Occipital lobe (tissue), 2 donors: Measurements from ENCODE around the gene MCRS1. TPM values are rescaled to one million over a fixed set of nuclear protein-coding genes. Genes with fewer than 3 reads are reported as not detected.

Experiments used
- DNase-seq: peaks from one replicate; lab custom pipeline; 2025; lab: John Stamatoyannopoulos, UW
- total RNA-seq: library from RNA; depleted of rRNA; stranded (reverse); fragments of >200 nt; gene quantifications from one replicate; pipeline ENCODE4 v1.2.3, GENCODE V29; 2014

The MCRS1 gene
- total RNA-seq, 1 donor from 2014 or later = 29.9 TPM

DNA sequence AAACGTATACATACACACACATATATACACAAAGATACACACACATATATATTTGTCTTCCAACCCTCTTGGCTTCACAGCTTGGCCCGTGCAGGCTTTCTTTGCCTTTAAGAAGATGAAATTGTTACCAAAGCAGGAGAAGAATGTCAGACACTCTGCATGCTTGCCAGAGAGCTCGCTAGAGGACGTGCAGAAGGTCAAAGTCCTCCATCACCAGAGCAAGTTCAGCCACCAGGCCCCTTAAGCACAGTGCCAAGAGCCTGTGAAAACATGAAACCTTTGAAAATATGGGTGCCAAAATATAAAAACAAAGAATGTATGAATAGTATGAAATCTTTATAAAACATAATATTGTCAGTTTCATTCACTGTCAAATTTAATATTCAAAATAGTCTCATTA lies 14.9 kb upstream of the MCRS1 start:
- no peak for DNase-seq

DNA sequence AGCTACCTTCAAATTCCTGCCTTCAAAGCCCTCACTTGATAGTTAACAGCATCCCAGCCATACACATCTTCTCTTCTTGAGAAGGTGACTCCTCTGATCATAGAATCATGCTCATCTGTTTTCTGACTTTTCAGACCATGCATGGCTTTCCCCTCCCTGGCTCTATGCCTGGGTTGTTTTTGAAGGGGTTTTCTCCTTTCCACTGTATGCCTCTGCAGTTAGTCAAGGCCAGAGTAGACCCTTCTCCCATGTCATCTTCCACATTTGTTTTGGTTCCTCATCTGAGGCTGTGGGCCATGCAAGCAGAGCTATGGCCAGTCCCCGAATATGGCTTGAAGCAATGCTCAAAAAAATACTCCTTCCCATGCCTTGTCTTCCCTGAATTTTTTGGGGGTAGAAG lies 14.3 kb upstream of the MCRS1 start:
- no peak for DNase-seq

DNA sequence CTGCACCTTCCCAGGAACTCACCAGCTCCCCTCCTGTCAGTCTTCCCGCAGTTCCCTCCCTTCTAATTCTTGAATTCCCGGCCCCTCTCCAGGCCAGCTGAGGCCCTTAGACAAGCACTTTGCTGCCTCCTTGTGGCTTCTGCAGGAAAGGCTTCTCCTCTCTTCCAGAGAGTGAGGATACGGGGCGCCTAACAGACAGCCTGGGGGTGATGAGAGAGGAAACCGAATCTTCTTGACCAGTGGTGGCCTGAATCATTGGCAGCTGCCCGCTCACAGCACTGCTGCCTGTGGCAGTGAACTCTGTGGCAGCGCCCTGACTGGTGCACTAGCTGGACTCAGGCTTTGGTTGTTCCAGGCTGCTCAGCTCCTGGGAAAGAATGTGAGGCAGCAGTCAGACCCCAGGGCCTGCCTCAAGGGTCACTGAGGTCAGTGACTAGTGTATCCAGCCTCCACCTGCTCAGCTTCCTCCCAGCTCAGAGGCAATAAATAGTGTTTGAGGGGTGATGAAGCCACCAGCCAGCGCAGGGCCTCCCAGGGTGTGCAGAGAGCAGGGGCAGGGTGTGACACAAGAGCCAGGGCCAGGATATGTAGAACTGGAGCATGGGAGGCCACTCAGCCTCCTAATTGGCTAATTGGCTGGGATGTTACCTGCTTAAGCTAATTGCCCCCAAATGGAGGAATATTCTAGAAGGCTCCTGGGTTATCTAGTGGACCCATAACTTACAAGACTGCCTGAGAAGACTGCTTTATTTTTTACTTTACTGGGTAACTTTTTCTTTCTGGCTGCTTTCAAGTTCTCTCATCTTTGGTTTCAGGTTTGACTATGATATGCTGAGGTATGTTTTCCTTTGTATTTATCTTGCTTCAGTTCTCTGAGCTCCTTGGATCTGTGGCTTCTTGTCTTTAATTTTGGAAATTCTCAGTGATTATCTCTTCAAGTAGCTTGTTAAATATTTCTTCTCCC lies 12.9 kb upstream of the MCRS1 start:
- DNase-seq = peak; percentile 40

DNA sequence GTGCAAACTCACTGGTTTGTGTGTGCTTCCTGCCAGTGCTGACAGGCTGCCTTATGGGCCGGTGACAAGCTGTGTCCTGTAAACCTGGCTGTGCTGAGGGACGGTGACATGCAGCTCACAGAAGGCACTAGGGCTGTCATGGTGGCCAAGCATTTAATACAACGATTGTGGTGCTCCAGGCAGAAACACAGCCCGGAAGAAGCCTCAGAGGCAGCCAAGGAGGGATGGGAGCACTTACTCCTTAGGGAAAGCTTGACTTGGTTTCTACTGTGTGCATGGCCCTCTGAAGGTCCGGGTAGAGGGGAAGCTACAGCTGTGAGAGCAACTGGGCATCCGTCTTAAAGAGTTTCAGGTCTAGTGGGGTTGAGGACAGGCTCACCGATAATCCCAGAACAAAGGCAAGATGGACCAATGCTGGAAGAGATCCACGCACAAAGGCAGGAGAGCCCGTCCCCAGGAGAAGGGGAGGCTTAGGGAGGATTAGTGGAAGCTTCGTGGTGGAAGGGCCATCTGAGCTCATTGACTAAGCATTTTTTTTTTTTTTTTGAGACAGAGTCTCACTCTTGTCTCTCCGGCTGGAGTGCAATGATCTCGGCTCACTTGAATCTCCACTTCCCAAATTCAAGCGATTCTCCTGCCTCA lies 10.7 kb upstream of the MCRS1 start:
- DNase-seq = no peak

DNA sequence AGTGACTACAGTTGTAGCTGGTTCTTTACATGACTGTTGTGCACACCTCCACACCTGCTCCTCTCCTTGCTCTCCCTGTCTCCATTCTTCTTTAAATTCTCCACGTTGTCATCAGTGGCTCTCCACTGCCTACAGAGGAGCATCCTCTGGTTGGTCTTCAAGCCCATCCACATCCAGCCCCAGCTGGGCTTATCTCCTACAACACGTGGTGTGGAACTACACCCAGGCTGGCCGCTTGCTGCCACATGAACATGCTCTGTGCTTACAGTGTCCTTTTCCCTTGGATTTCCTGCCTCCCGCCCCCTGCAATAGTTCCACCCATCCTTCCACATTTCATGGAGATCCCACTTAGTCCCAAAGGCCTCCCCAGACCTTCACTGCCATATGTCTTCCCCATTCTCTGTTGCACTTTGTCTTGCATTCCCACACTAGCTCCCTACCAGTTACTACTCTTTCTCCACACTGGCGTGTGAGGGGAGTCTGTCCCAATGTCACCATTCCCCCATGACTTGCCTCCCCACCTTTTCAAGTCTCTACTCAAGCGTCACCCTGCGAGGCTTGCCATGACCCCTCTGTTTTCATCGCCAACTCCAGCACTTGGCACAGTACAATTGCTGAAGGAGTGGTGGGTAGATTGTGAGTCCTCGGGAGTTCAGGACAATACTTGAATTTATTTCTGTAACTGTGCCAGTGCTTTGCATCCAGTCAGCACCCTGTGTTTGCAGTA lies 9.8 kb upstream of the MCRS1 start:
- no peak for DNase-seq

DNA sequence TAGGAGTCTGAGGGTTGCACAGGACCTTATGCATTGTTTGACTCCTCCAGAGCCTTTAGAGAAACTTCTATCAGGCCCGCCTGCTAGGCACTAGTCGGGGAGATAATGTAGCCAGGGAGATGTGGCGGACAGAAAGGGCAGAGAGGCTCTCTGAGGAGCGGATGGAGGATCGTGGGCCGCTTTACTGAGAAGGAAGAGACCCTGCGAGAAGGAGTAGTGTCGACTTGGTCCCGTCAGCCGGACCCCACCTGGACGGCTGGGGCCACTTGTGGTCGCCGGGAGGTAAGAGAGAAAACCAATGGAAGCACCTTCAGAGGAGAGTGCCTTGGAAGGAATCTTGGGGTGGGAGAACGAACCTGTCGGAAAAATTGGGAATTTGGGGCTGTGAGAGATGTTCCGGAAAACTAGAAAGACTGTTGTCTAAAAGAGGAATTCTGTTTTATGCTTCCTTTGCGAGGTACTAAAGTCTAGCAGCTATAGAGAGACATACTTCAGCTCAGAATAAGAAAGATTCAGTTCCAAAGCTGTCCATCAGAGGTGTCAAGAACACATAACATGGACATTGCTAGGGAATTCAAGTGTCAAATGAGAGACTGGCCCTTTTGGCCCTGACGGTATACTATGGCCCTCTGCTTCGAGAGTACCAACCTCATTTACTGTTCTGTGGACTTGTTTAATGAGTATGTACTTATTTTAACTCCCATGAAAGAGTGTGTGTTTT lies 660 bp upstream of the MCRS1 start:
- no peak for DNase-seq

DNA sequence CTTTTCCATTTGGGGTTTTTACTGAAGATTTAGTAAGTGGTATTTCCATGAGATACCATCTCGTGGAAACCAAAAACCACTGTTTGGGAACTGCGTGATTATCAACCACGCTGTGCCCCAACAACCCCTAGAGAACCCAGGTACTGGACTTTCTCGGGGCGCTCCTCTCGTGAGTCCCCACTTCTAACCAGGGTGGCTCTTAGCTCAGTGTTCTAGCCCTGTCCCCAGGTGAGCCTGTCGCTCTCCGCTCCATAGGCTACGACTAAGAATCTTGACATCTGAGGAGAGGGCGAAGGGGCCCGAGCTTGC lies 686 bp downstream of the MCRS1 start:
- no peak for DNase-seq

DNA sequence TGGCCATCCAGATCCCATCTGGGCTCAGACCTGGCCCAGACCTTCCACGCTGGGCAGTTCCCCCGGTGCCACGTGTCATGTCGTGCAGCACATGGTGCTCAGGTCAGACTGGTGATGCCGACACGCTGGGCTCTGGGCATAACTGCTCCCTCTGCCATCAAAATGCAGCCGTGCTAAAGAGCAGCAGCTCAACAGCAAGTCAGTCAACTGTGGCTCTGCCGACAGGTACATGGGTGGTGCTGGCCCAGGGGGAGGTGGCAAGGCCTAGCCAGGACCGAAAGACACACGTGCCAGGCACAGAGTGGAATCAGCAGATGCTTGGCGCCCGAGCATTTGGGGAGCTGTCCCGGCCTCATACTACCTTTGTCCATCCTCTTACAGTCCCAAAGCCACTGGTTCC lies 1.6 kb downstream of the MCRS1 start:
- DNase-seq = no peak

DNA sequence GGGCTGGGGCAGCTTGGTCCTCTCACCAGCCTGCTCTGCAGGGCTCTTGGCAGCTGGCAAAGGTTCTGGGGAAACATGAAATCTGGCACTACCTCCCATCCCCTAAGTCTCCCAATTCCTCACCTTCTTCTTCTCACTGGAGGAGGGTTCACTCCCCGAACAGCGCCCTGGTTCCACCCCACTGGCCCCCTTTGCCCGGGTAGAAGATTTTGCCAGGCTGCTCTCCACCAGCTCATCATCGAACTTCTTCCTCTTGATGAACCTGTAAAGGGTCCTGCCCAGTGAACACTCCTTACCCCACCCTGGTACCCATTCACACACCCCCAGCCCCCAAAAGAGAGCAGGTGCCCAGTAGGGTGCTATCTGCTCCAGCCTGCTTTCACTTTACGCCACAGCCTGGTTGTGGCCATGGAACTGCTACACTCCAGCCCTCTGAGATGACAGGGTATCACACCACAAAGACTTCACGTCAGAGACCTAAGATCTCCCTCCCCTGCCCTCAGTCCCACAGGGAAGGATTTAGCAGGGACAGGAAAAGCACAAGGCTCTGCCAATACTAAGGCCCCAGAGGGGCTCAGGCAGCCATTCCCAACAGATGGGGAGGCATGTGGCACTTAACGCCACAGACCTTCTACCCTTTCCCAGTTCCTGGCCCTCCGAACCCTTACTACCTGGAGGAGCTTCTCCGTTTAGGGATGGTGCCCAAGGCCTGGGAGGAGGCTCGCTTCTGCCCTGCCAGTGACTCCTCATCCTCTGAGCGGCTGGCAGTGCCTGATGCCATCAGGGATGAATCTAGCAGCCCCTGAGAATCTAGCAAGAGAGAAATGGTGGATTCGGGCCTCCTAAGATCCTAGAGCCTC lies 2.3 kb downstream of the MCRS1 start:
- DNase-seq = no peak

DNA sequence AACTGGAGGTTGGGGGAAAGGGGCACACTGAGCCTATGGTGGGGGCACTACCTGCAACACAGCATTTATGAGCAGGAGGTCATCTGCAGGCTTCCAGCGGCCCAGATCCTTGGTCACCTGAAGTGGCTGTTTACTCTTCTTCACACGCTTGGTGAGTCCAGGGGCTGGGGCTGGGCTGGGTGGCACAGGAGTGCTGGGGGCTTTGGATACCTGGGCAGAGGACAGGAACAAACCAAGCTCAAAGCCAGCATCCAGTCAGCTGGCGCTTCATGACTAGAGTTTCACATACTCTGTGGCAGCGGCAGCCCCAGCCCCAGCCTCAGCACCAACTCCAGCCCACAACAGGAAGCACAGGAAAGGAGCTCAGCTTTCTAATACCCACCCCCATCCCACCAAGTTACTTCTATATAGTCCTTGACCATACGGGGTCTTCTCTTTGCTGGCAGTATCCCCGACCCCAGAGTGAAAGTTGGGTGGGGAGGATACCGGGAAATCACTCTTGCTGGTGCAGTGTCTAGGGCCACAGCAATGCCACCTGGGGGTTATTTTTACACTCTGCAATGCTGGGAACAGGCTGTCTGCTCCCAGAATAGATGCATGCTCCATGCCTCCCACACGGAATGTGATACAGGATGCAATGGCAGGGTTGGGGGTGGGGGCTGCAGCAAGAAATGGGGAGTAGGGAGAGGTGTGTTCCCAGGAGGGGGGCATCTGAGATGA lies 3.1 kb downstream of the MCRS1 start:
- DNase-seq = peak; percentile 70

DNA sequence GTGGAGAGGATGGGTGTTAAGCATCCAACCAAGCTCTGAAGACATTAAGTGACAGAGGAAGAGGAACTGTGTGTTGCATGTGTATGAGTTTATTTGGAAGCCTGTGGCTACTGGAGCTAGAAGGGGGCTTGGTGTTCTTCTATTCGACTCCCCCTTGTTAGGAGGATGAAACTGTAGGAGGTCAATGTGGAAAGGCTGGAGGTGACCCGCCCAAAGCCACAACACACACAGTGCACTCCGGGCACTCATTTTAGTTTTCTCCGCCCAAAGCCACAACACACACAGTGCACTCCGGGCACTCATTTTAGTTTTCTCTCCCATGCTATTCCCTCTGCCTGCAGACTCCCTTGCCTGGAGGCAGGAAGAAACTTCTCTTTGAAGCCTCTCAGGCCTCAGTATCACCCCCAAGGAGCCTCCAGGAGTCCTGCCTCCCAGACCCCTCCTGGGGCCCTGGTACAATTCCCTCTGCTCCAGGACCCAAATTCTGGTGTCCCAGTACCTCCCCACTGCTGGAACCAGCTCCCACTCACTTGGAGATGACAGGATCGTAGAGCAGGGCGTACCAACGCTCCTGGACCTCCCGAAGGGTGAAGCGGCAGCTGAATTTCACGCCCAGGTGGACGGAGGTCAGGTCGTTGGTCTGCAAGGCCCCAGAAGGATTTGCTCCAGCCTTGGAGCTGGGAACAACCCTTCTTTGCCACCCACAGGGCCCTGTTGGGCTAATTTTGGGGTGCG lies 3.8 kb downstream of the MCRS1 start:
- DNase-seq = no peak

DNA sequence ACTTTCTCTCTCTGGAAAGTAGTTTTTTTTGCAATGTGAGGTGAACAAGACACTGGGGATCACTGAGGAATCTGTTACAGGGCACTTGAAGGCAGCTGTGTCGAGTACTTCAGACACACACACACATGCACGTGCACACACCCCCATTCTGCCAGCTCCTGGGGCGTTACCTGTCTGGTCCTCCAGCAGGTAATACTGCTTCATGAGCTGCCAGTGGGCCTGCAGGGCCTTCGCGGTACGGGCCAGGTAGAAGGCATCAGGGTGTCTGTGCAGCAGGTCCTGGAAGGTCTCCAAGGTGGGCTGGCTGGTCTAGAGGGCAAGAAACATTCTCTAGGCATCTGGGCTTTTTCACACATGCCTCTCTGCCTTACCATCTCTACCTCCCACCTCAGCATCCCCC lies 5.1 kb downstream of the MCRS1 start:
- DNase-seq = no peak

DNA sequence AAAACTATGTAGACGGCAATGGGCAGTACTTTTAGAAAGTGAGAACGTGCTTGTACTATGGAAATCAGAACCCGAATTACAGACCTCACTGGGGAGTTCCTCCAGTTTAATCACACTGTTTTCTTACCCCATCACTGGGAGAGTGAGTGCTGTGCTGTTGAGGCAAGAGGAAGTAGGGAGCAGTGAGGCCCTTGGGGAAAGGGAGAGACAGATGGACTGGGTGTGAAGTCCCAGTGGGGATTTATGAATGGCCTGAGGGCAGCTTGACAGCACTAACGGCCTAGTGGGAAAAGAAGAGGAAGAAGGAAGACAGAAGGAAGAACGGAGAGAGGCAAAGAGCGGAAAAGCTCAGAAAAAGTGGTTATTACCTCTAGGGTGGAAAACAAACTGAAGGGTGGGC lies 5.7 kb downstream of the MCRS1 start:
- DNase-seq = no peak

DNA sequence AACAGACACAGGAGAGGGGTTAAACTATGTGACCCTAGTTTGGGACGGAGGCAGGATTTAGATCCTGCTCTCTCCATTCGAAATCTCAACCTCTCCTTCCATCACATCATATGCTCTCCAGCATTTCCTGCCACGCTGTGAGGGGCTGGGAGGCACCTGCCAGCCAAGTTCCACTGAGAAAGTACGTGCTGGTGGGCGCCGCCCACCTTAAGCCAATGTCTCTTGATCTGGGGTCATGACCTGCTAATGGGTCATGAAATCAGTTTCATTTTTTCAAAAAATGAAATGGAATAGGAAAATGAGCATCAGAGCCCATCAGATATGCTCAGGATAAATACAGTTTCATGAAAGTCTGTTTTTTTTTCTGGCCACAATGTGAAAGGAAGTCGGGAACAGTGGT lies 7.2 kb downstream of the MCRS1 start:
- no peak for DNase-seq

DNA sequence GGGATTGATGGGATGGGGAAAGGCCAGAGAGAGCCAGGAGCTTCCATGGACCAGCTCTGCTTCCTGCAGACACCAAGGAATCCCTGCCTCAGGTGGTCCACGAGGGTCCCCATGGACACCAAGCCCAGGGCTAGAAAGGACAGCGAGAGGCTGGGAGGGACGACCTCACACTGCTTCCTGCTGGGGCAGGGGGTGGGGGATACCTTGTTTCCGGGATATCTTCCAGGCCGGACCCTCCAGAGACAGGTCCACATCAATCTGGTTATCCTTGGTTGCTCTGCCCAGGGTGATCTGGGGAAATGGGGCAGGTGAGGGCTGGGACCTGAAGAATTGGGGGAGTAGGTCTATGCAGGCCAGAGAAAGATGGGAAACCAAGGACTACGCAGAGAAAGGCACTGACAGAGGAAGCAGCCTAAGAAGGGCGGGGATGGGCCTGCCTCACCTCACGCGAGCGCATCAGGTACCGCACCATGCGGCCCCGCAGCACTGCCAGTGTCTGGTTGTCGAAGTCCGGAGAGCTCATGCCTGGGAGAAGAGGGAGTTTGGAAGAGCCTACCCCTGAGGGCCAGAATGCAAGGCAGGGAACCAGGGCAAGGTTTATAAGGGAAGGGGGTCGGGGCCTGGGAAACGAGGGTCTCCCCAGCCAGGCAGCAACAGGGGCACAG lies 8.8 kb downstream of the MCRS1 start:
- DNase-seq = no peak

DNA sequence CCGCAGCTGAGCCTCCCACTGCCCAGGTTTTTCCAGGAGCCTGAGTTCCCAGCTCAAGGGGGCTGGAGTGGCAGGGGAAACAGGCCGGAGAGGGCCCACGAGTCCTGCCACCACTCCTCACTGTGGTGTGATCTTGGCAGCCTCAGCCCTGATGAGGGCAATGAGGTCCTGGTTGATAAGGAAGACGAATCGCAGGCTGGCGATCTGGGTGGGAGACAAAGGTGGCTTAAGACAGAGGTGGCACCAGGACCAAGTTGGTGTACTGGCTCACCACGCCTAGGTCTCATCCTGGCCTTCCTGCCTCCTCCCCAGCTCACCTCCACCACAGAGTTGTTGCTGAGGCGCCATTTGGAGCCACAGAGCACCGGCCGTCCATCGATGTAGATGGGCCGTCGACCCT lies 9.4 kb downstream of the MCRS1 start:
- DNase-seq = no peak

DNA sequence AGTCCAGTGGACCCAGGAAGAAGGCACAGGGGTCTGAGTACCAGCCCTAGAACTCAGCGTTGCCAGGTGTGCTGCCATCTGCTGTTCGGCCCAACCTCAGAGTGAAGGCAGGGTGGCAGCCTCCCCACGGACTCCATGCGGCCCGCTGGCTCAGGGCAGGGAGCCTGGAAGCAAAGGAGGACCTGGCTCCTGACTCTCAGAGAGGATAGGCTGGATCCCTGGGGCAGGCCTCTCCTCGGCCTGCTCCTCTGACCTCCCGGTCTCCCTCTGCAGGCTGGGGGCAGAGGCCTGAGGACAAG lies 10.1 kb downstream of the MCRS1 start:
- no peak for DNase-seq

DNA sequence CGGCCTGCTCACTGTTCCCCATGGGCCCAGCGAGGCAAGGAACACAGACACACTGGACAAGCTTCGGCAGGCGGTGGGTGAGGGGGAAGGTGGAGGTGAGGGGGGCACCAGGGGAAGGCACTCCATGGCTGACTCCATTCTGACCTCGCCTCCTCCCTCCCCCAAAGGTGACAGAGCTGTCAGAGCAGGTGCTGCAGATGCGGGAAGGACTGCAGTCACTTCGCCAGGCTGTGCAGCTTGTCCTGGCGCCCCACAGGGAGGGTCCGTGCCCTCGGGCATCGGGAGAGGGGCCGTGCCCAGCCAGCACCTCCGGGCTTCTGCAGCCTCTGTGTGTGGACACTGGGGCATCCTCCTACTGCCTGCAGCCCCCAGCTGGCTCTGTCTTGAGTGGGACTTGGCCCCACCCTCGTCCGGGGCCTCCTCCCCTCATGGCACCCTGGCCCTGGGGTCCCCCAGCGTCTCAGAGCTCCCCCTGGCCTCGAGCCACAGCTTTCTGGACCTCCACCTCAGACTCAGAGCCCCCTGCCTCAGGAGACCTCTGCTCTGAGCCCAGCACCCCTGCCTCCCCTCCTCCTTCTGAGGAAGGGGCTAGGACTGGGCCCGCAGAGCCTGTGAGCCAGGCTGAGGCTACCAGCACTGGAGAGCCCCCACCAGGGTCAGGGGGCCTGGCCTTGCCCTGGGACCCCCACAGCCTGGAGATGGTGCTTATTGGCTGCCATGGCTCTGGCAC lies 10.6 kb downstream of the MCRS1 start:
- DNase-seq = no peak
